Stimulated activated CD4-positive, alpha-beta T cell treated with anti-CD3 and anti-CD28 coated beads, TNF-alpha, amount 100 ng/mL, for 4 hours (primary cell): ENCODE measurements around the gene RAB36.

Source experiments
- DNase-seq, 3 experiments: peaks; one replicate each; pipeline ENCODE4 v3.0.0-alpha.2; 2020; ENCODE audit warnings: low read depth in 3 of 3

The RAB36 gene

DNA sequence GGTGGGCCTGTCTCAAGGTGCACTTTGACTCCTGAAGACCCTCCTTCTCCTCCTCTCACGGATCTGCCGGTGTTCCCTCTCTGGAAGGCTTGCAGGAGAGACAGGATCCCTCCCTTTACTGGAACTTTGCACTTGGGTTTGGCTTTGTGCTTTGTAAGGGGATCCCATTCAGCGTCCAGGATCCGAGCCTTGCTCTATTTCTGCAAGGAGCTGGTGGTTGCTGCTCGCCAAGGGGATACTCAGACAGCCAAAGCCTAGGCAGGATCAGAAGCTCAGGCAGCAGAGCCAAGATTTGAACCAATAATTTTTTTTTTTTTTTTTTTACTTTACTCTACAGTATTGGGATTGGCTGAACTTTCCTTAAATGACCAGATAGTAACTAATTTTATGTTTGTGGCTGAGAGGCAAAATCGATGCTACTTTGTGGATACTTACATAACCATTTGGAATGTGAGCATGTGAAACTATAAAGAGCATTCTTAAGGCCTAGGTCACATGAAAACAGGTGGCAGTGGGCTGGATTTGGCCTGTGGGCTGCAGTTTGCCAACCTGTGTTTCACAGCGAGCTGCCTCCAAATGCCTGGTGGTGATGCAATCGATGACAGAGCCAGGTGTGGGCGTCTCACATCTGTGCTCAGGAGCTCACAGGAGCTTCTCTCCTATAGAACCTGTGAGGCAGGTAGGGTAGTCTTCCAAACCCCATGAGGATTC is 60.2 kb downstream of the RAB36 start:
- DNase-seq, result no peak

DNA sequence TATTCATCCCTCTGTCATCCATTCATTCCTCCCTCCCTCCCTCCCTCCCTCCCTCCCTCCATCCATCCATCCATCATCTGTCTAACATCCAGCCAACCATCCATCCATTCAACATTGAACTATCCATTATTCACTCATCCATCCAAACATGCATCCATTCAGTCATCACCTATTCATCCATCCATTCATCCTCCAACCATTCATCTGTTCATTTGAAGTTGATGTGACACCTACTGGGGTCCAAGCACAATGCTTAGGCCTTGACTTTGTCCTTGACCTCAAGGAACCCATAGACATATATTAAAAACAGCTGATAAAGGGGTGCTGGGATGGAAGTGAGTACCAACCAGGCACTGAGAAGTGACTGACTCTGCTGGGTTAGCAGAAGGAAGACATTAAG is 61.6 kb downstream of the RAB36 start:
- DNase-seq, result no peak

DNA sequence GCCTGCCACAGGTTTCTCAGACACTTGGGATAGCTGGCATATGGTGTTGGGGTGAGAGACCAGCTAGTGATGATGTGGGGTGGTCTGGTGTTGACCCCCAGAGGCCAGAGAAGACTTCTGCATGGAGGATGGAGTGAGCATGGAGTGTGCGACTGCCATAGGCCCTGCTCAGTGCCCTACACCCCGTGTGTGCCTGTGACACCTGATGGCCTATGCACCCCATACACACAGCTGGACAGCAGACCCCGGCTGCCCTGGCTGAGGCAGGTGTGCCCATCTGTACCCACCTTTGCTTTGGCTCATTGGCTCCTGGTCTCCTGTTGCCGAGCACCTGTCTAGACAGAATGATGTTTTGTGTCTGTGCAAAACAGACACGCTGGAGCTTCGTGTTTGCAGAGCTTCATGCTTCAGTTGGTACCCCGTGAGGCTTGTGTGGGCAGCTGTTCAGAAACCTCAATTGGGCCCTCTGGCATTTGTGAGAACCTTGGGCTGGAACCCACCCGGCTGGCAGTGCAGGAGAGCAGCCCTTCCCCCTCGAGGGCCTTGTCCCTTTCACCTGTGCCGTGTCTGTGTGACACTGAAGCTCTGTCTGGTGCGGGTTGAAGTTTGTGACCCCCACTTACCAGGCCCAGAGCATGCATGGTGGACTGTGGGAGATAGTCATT is 62.6 kb downstream of the RAB36 start:
- DNase-seq, result no peak

DNA sequence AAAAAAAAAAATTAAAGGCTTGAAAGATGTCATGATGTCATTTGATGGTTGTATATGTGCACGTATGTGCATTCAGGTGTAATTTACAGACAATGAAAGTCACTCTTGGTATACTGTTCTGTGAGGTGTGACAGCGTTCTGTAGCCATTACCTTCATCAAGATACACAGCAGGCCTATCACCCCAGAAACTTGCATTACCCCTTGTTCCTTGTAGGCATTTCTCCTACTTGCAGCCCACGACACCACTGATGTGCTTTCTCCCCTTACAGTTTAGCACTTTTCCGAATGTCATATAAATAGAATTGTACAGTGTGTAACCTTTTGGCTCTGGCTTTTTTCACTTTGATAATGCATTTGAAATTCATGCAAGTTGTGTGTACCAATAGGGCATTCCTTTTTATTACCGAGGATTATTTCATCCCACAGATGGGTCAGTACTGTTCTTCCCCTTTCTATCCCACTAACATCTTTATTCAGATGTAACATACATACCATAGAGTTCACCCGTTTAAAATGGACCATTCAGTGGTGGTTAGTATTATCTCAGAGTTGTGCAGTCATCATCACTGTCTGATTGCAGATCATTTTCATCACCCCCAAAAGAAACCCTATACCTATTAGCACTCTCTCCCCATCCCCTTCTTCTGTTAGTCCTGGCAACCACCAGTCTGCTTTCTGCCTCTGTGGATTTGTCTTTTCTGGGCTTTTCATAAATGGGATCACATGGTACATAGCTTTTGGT is 65.3 kb downstream of the RAB36 start:
- DNase-seq, result no peak

DNA sequence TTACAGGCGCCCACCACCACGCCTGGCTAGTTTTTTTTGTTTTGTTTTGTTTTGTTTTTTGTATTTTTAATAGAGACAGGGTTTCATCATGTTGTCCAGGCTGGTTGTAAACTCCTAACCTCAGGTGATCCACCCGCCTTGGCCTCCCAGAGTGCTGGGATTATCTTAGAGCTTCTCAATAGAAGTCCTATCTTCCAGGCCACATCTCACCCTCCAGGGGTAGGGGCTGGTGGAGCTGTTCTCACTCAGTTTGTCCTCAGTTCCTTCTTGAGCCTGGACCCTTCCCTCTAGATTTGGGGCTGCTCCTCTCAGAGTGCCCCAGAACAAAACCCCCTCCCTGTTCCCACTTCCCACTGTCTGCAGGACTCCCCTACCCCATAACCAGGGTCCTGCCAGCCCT is 66.3 kb downstream of the RAB36 start:
- DNase-seq, result no peak

DNA sequence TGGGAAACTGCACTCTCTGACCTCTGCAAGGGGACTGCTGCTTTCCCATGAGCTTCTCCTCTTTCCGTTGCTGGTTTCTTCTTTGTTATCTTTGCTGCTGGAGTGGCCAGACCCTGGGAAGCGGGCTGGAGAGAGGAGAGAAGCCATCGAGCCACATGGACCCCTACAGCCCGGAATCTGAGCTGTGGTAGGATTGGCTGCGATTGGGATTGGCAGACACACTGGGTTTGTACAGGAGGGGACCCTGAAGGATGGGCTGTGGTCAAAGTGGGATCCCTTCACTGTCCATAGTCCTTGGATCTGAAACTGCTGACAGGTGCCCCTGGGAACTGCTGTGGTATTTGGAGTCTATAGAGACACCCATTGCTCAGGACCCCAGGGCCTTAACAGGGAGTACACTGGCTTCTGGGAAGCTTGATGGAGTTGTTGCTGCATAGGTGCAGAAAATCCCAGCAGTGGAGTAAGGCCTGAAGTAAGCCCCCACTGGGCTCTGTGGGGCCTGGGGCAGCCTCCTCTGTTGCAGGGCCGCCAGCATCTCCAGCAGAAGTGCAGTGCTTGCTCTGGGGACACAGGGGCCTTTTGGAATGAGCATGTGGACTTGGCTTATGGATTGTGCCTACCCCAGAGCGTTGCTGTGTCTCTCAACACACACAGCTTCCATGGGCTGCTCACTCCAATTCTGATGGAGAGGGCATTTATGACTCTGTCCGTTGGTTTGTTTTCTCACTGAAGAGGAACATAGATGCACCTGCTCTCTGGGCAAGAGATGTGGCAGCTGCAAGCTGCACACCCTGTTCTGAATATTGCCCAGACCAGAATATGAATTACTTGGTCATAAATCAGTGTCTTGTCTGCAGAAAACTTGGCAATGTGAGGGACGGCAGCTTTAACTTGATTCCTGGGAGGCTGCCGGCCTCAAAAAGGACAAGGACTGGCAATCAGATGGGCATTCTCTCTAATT is 67.1 kb downstream of the RAB36 start:
- no peak for DNase-seq

DNA sequence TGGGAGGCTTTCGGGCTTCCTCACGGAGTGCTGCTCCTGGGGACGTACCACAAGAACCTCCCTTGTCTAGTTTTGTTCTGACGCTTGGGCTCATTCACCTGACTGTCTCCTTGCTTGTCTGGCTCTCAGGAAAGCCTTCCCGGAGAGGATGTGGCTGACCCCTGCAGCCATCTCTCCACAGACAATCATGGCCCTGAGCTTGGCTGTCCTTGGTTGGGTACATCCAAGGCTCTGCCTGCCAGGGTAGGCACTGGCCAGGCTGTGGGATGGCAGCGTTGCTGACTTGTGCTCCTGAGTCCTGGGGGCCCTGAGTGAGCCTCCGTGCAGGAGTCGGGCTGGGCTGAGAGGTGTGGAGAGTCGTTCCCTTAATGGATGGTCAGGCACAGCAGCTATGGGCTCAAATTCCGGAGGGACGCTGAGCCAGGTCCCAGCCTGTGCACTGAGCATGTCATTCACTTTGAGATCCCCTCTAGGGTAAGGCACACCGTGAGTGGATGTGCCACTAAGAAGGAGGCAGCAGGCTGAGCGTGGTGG is 67.8 kb downstream of the RAB36 start:
- DNase-seq, result no peak

DNA sequence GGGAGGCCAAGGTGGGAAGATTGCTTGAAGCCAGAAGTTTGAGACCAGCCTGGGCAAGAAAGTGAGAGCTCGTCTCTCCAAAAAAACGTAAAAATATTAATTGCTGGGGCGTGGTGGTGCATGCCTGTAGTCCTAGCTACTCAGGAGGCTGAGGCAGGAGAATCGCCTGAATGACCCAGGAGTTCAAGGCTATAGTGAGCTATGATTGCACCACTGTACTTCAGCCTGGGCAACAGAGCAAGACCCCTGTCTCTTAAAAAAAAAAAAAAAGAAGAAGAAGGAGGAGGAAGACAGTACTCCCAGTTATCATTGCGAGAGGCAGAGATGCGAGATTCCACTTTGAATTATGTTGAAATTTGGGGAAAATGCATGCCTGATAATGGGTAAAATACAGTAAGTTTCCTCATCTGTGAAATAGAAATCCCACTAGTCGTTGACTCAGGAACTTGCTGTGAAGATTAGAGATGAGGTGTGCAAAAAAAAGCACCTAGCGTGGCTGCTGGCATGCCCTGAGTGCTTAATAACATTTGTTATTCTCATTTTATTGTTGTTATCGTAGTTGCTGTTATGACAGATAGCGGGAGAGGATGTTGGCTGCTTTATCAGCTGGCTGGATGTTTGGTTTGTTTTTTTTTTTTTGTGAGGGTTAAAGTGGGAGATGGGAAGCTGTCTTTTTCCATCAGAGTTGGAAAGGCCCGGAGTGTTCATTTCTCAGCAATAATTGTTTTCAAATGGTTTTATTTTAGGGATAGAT is 68.5 kb downstream of the RAB36 start:
- no peak for DNase-seq
